NCI-H2196 treated with DMSO at 0.1 percent for 48 hours (cell line): Measurements from ENCODE around the gene S1PR5.

Experiments
- DNase-seq: peaks from one replicate; lab custom pipeline; 2025; ENCODE audit not compliant: unreplicated experiment; lab: John Stamatoyannopoulos, UW

Gene S1PR5

GRCh38 chr19:10473192-10473591 is 44.1 kb downstream of the S1PR5 start:
- no peak for DNase-seq

DNA sequence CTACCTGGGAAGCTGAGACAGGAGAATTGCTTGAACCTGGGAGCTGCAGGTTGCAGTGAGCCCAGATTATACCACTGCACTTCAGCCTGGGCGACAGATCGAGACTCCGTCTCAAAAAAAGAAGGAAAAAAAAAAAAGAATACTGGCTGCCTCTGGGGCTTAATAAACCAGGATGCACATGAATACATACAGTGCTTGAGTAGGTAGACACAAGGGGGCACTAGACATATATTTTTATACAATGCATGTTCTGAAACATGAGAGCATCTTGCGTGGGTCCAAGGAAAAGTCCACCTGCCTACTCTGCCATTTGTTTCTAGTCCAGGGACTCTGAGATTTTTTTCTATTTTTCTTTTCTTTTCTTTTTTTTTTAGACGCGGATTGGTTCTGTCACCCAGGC is 45.3 kb downstream of the S1PR5 start:
- peak; percentile 2 for DNase-seq

DNA sequence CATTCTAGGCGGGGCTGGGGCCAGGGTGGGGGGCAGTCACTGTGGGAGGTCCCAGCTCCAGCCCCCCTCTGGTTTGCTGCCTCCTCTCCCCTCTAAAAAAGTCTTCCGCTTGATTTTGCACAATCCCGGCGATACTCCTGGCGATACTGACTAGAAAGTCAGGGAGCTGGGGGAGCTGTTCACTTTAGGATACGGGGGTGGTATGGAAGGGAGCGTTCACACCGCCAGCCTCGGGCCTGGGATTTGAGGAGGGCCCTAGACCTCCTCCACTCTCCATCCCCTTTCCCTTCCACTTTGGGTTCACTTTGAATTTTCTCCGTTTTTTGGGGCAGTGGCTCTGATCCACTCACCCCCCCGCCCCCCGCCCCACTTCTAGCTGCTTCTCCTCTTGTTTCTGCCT is 49.1 kb downstream of the S1PR5 start:
- no peak for DNase-seq

- no peak for DNase-seq
Observed at GRCh38 chr19:10467104-10467706, 50.0 kb downstream of the S1PR5 start.

DNA sequence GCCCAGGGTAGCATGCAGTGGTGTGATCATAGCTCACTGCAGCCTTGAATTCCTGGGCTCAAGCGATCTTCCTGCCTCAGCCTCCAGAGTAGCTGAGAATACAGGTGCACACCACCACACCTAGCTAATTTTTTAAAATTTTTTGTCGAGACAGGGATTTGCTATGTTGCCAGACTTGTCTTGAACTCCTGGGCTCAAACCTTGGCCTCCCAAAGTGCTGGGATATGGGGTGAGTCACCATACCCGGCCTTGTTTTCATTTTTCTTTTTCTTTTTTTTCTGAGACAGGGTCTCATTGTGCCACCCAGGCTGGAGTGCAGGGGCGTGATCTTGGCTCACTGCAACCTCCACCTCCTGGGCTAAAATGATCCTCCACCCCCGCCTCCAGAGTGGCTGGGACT is 52.8 kb downstream of the S1PR5 start:
- no peak for DNase-seq
